Mammary epithelial cell (primary cell): ENCODE results near the gene NUAK1.

ENCODE experiments used
- CTCF ChIP-seq, 2 donors: IDR thresholded peaks in 1 of 2; conservative IDR thresholded peaks in 1 of 2; 2 replicates each; pipeline ENCODE4 v1.5.1; 2011 to 2012; ENCODE audit warnings: inconsistent platforms in 2 of 2, low read length in 2 of 2, mild to moderate bottlenecking in 2 of 2, control low read depth in 1 of 2, low read depth in 1 of 2; ENCODE audit not compliant: insufficient read depth in 1 of 2; ENCODE audit errors: extremely low read depth in 1 of 2
- EZH2 ChIP-seq: IDR thresholded peaks from 2 replicates; pipeline ENCODE4 v1.6.1; 2012; ENCODE audit warnings: low read length, inconsistent platforms, borderline replicate concordance

DNA sequence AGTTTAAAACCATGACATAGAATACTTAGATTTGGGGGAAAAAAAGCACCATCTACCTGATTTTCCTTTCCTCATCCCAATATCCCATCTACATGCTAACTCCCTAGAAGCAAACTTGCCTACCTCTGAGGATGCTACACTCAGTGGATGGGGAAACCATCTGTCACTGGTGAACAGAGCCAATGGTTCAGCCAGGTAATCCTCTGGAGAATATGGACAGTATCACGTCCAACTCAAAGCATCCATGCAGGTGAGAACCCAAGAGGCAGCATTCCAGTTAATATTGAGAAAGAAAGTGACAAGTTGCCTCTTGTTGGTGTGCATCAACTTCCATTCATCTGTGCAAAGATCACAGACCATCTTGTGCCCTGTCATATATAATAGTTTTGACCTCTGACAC is 73.2 kb downstream of the NUAK1 start:
- TF ChIP-seq EZH2 (no peak), CTCF (conservative IDR thresholded peaks at IDR 0.05 in 1 of 2, IDR thresholded peaks at IDR 0.05 in 1 of 2; ENCODE audit: extremely low read depth in 1 of 2, insufficient read depth in 1 of 2, low read depth in 1 of 2, low read length in 2 of 2) (no peak)
